CD4-positive, alpha-beta memory T cell (primary cell): ENCODE measurements around the gene EPHA2. TPM values are rescaled to one million over a fixed set of nuclear protein-coding genes. Genes with fewer than 3 reads are reported as not detected.
"Not testable (repeated sequence)": the region's sequence is repeated elsewhere in the genome, so short reads cannot be mapped to it uniquely, and the experiment has no call there.

Experiments used
- CTCF ChIA-PET: fragments of 350-600 bp; sonication (Branson Sonifier 250); formaldehyde crosslinking; loops from one replicate; lab custom pipeline; 2021; ENCODE audit warnings: inconsistent platforms; ENCODE audit not compliant: partially characterized antibody; lab: Charles Lee
- POLR2A ChIA-PET: fragments of 350-600 bp; sonication (Branson Sonifier 250); formaldehyde crosslinking; loops from one replicate; lab custom pipeline; 2021; ENCODE audit not compliant: partially characterized antibody; lab: Charles Lee
- DNase-seq, 5 donors: peaks; one replicate each; pipeline versions ENCODE4 v3.0.0 to v3.0.0-alpha.2; 2020 to 2022; ENCODE audit warnings: mixed read lengths in 1 of 5
- H3K27ac ChIP-seq: one replicate; pipeline ENCODE4 v1.7.0; 2013; ENCODE audit warnings: low read depth, low read length
- H3K27me3 ChIP-seq: 2 replicates; pipeline ENCODE4 v1.7.0; 2013; ENCODE audit warnings: mild to moderate bottlenecking, low read length, moderate library complexity; ENCODE audit not compliant: insufficient read depth
- H3K36me3 ChIP-seq: 2 replicates; pipeline ENCODE4 v1.7.0; 2013; ENCODE audit warnings: mild to moderate bottlenecking, low read length, moderate library complexity; ENCODE audit not compliant: insufficient read depth
- H3K4me1 ChIP-seq: 2 replicates; pipeline ENCODE4 v1.7.0; 2013; ENCODE audit warnings: mild to moderate bottlenecking, low read length, moderate library complexity; ENCODE audit not compliant: insufficient read depth
- H3K4me3 ChIP-seq, 2 donors: one replicate each; pipeline ENCODE4 v1.7.0; 2013; ENCODE audit warnings: low read length in 2 of 2, mild to moderate bottlenecking in 1 of 2
- H3K9me3 ChIP-seq, 2 donors: one replicate each; pipeline ENCODE4 v1.7.0; 2013; ENCODE audit warnings: low read length in 2 of 2, control low read depth in 1 of 2; ENCODE audit not compliant: control insufficient read depth in 1 of 2
- H3K27ac Mint-ChIP-seq, 7 donors: one replicate each; pipeline ENCODE4 v1.8.0; 2020 to 2021; ENCODE audit warnings: mixed read lengths in 7 of 7, mild to moderate bottlenecking in 6 of 7, inconsistent platforms in 3 of 7, moderate library complexity in 3 of 7
- H3K27me3 Mint-ChIP-seq, 2 donors: one replicate each; pipeline ENCODE4 v1.8.0; 2020 to 2021; ENCODE audit warnings: mixed read lengths in 2 of 2
- H3K36me3 Mint-ChIP-seq, 2 donors: one replicate each; pipeline ENCODE4 v1.8.0; 2020 to 2021; ENCODE audit warnings: mixed read lengths in 2 of 2, inconsistent platforms in 1 of 2, mild to moderate bottlenecking in 1 of 2
- H3K4me1 Mint-ChIP-seq, 4 donors: one replicate each; pipeline ENCODE4 v1.8.0; 2020 to 2021; ENCODE audit warnings: mixed read lengths in 4 of 4, mild to moderate bottlenecking in 1 of 4
- H3K4me3 Mint-ChIP-seq, 8 donors: one replicate each; pipeline ENCODE4 v1.8.0; 2020 to 2021; ENCODE audit warnings: mixed read lengths in 8 of 8, mild to moderate bottlenecking in 7 of 8, moderate library complexity in 6 of 8, inconsistent platforms in 3 of 8
- H3K9me3 Mint-ChIP-seq, 8 donors: one replicate each; pipeline ENCODE4 v1.8.0; 2020 to 2021; ENCODE audit warnings: mixed read lengths in 8 of 8, mild to moderate bottlenecking in 5 of 8, inconsistent platforms in 3 of 8, moderate library complexity in 1 of 8
- intact Hi-C: fragments of 100-400 bp; cut with micrococcal nuclease; formaldehyde crosslinking; loops from one replicate; pipeline ENCODE4 v1.15.1; 2023
- polyA plus RNA-seq, 2 donors: library from polyadenylated mRNA; unstranded; fragments of 300-500 nt; fragmentation: Illumina TruSeq; gene quantifications; one replicate each; pipeline ENCODE4 v1.2.3, GENCODE V29; 2021
- total RNA-seq, 2 experiments: library from RNA; stranded (reverse); gene quantifications; one replicate each; pipeline ENCODE4 v1.2.3, GENCODE V29; 2021

EPHA2 gene
- total and polyA plus RNA-seq, 4 experiments from 2014 or later, result not detected

DNA sequence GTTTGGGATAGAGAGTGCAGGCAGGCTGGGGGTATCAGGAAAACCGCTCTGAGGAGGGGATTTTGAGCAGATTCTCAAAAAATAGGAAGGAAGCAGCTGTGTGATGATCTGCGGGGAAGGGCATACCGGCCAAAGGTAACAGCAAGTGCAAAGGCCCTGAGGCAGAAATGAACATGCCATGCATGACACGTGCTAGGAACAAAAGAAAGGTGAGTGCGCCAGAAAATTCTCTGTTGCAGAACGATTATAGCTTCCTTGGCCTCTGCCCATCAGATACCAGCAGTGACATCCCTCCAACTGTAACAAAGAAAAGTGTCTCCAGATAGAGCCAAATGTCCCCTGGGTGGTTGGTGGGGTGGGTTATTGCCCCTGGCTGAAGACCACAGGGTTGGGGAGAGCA lies 45.4 kb downstream of the EPHA2 start:
- H3K27ac Mint-ChIP-seq, result no peak overlapping the region
- peaks cover 0 to 35% (median 20%) of the 10 kb centered on the region in 8 donors for H3K9me3 Mint-ChIP-seq
- H3K4me3 Mint-ChIP-seq, result no peak overlapping the region
- no peak overlapping the region for H3K4me3 ChIP-seq
- intact Hi-C loops, result no loop called here
- H3K27me3 Mint-ChIP-seq, result peaks cover 17% of the 10 kb centered on the region in 2 donors
- ChIA-PET POLR2A (no interaction called here), CTCF (no interaction called here)
- no peaks in the 10 kb centered on the region for H3K9me3 ChIP-seq
- H3K4me1 Mint-ChIP-seq, result peaks cover 0 to 1% (median 0%) of the 10 kb centered on the region in 4 donors
- H3K36me3 Mint-ChIP-seq, result peaks cover 4 to 5% of the 10 kb centered on the region in 2 donors
- no peaks in the 10 kb centered on the region for H3K36me3 ChIP-seq
- H3K27me3 ChIP-seq, result no peaks in the 10 kb centered on the region
- no peak overlapping the region for H3K27ac ChIP-seq
- H3K4me1 ChIP-seq, result no peaks in the 10 kb centered on the region
- no peak for DNase-seq

DNA sequence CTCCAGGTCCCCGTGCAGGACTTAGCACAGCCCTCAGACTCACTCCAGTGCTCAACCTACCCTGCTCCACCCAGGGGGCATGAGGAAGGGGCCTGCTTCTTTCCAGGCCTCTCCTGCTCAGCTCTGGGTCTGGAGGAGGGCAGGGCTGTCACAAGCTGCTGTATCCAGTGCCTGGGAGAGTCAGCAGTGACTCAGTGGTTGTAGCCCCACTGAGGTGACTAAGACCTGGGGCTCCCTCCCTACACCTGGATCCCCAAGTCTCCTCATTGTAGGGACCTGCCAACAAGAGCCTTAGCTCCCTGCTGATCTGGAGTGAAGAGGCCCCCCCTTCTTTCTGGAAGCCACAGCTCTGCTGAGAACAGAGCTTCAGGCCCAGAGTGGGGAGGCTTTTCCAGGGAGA lies 46.3 kb downstream of the EPHA2 start:
- DNase-seq, result no peak
- Mint-ChIP-seq H3K4me1 (peaks cover 0 to 1% (median 0%) of the 10 kb centered on the region in 4 donors), H3K36me3 (peaks cover 4 to 5% of the 10 kb centered on the region in 2 donors), H3K27ac (no peak overlapping the region), H3K4me3 (no peak overlapping the region), H3K27me3 (peaks cover 17% of the 10 kb centered on the region in 2 donors), H3K9me3 (peaks cover 0 to 35% (median 20%) of the 10 kb centered on the region in 8 donors)
- H3K36me3 ChIP-seq, result no peaks in the 10 kb centered on the region
- H3K27me3 ChIP-seq, result no peaks in the 10 kb centered on the region
- H3K4me3 ChIP-seq, result no peak overlapping the region
- CTCF ChIA-PET, result no interaction called here
- no peak overlapping the region for H3K27ac ChIP-seq
- POLR2A ChIA-PET, result no interaction called here
- H3K9me3 ChIP-seq, result no peaks in the 10 kb centered on the region
- H3K4me1 ChIP-seq, result no peaks in the 10 kb centered on the region
- intact Hi-C loops, result no loop called here

DNA sequence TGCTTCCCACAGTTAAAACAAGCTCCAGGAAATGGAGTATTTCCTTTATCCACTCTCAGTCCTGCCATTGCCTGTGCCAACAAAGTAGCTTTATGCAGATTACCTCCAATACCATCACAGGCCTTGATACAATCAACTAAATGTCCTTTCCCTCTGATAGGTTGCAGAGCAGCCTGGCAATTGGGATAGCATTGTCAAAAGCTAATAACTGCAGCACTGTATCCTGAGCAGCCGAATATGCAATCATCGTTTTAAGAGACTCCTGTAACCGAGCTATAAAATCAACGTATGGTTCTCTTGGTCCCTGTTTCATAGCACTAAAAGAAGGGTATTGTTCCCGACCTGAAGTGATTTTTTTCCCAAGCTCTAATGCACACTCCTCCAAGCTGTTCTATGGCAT lies 48.8 kb downstream of the EPHA2 start:
- H3K27me3 ChIP-seq, H3K36me3 ChIP-seq, POLR2A ChIA-PET, H3K4me1 Mint-ChIP-seq, H3K27ac Mint-ChIP-seq, H3K4me3 ChIP-seq, H3K36me3 Mint-ChIP-seq, H3K27ac ChIP-seq, DNase-seq, H3K9me3 ChIP-seq, H3K4me1 ChIP-seq, H3K4me3 Mint-ChIP-seq, intact Hi-C loops: not testable (repeated sequence)
- peaks cover 17% of the 10 kb centered on the region in 2 donors for H3K27me3 Mint-ChIP-seq
- peaks cover 0 to 39% (median 28%) of the 10 kb centered on the region in 8 donors for H3K9me3 Mint-ChIP-seq
- CTCF ChIA-PET, result interaction anchor here (1.4 kb wide), 1 partner anchor 8 kb away, joined by 3 read pairs; no protein-coding TSS in a partner anchor

DNA sequence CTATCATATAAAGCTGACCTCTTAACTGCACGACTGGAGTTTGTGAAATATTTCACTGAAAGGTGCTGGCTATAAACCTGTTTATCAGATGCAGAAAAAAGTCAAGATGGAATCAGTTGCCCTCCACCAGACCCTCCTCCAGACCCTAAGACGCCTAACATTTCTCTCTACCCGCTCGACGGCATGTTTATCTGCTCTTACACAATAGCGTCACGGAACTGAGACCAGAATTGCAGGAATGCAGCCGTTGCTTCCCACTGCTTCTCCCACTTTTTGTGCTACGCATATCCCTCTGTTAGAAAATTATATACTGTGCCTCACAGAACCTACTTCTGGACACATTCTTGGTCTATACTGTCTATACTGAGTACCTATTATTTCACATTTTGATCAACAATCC lies 54.2 kb downstream of the EPHA2 start:
- Mint-ChIP-seq H3K36me3 (no peaks in the 10 kb centered on the region), H3K27ac (no peak overlapping the region), H3K4me1 (no peaks in the 10 kb centered on the region), H3K9me3 (peaks cover 0 to 15% (median 6%) of the 10 kb centered on the region in 8 donors), H3K27me3 (peaks cover 5 to 9% of the 10 kb centered on the region in 2 donors), H3K4me3 (no peak overlapping the region)
- Histone ChIP-seq H3K27ac (no peak overlapping the region), H3K36me3 (no peaks in the 10 kb centered on the region), H3K27me3 (no peaks in the 10 kb centered on the region), H3K9me3 (no peaks in the 10 kb centered on the region), H3K4me1 (no peaks in the 10 kb centered on the region), H3K4me3 (no peak overlapping the region)
- intact Hi-C loops, result no loop called here
- ChIA-PET CTCF (no interaction called here), POLR2A (no interaction called here)
- no peak for DNase-seq

GRCh38 chr1:16099412-16099811 lies 56.5 kb downstream of the EPHA2 start:
- Mint-ChIP-seq H3K4me3 (no peak overlapping the region), H3K27me3 (peaks cover 3 to 8% of the 10 kb centered on the region in 2 donors), H3K27ac (no peak overlapping the region), H3K4me1 (no peaks in the 10 kb centered on the region), H3K36me3 (no peaks in the 10 kb centered on the region), H3K9me3 (peaks cover 0 to 14% (median 5%) of the 10 kb centered on the region in 8 donors)
- Histone ChIP-seq H3K4me3 (no peak overlapping the region), H3K27me3 (no peaks in the 10 kb centered on the region), H3K27ac (no peak overlapping the region), H3K36me3 (no peaks in the 10 kb centered on the region), H3K9me3 (no peaks in the 10 kb centered on the region), H3K4me1 (no peaks in the 10 kb centered on the region)
- CTCF ChIA-PET, result interaction anchor here (1.2 kb wide), 1 partner anchor 8 kb away, joined by 3 read pairs; no protein-coding TSS in a partner anchor
- intact Hi-C loops, result no loop called here
- no peak for DNase-seq
- POLR2A ChIA-PET, result no interaction called here

GRCh38 chr1:16095447-16095846 lies 60.4 kb downstream of the EPHA2 start:
- CTCF ChIA-PET, result interaction anchor here (1.1 kb wide), 1 partner anchor 13 kb away, joined by 3 read pairs; no protein-coding TSS in a partner anchor
- Mint-ChIP-seq H3K4me1 (peaks cover 0 to 2% (median 0%) of the 10 kb centered on the region in 4 donors), H3K36me3 (no peaks in the 10 kb centered on the region), H3K9me3 (peaks cover 0 to 2% (median 0%) of the 10 kb centered on the region in 8 donors), H3K27ac (peak overlapping the region in 1 of 7 donors; percentile 6), H3K27me3 (peaks cover 3 to 4% of the 10 kb centered on the region in 2 donors), H3K4me3 (no peak overlapping the region)
- Histone ChIP-seq H3K4me3 (no peak overlapping the region), H3K36me3 (no peaks in the 10 kb centered on the region), H3K9me3 (no peaks in the 10 kb centered on the region), H3K27me3 (no peaks in the 10 kb centered on the region), H3K27ac (no peak overlapping the region), H3K4me1 (no peaks in the 10 kb centered on the region)
- POLR2A ChIA-PET, result no interaction called here
- intact Hi-C loops, result no loop called here
- DNase-seq, result no peak

GRCh38 chr1:16094453-16095158 lies 61.3 kb downstream of the EPHA2 start:
- no peaks in the 10 kb centered on the region for H3K9me3 Mint-ChIP-seq
- no peak overlapping the region for H3K4me3 Mint-ChIP-seq
- Histone ChIP-seq H3K4me1 (no peaks in the 10 kb centered on the region), H3K4me3 (no peak overlapping the region), H3K27ac (no peak overlapping the region), H3K27me3 (no peaks in the 10 kb centered on the region), H3K9me3 (no peaks in the 10 kb centered on the region), H3K36me3 (no peaks in the 10 kb centered on the region)
- H3K4me1 Mint-ChIP-seq, result peaks cover 0 to 2% (median 0%) of the 10 kb centered on the region in 4 donors
- peaks cover 0 to 4% of the 10 kb centered on the region in 2 donors for H3K27me3 Mint-ChIP-seq
- CTCF ChIA-PET, result no interaction called here
- H3K36me3 Mint-ChIP-seq, result no peaks in the 10 kb centered on the region
- H3K27ac Mint-ChIP-seq, result no peak overlapping the region
- POLR2A ChIA-PET, result interaction anchor here (0.7 kb wide), 1 partner anchor 25 kb away, joined by 3 read pairs; no protein-coding TSS in a partner anchor
- no peak for DNase-seq
- intact Hi-C loops, result no loop called here
